Measurements from ENCODE around the gene ANKRD22. TPM values are rescaled to one million over a fixed set of nuclear protein-coding genes. Genes with fewer than 3 reads are reported as not detected.

Gene ANKRD22
- total and polyA plus RNA-seq, 2 of the 8 experiments (the other 6 are each of a cell fraction or from before 2014, with no cell fraction given): 0.68 TPM; not detected in 1

DNA sequence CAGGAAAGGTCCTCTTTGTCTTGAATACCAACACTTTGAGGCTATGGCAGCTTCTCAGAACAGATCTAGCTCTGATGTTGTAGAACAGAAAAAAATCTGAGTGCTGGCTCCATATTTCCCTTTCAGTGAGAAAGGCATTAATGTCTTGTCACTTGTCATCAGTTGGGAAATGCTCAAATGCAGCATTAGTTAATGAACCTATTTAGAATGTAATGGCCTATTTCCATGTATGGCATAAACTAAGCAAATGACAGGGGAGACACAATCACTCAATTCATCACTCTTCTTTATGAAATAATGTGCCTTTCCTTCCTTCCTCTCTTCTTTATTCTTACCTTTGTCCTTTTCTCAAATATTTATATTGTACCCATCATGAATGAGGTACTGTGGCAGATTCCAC lies 23.4 kb upstream of the ANKRD22 start:
- no peak overlapping the region for H3K9ac ChIP-seq (replicated peaks in 1 of 4; ENCODE audit: extremely low read depth in 1 of 4, low read depth in 3 of 4, low read length in 3 of 4)
- no peaks in the 10 kb centered on the region for H3K79me1 ChIP-seq (ENCODE audit: low read depth, low read length)
- no peak overlapping the region for H3K4me3 ChIP-seq (ENCODE audit: extremely low read depth in 1 of 4, insufficient read depth in 2 of 4, low read depth in 3 of 4, low read length in 4 of 4)
- DNase-seq (ENCODE audit: low read depth in 1 of 2, low spot score in 2 of 2) (no peak), FAIRE-seq (no peak)
- POLR2A ChIA-PET (ENCODE audit: partially characterized antibody): no interaction called here
- no peak overlapping the region for H2BK5ac ChIP-seq (ENCODE audit: low read depth, low read length)
- no peak overlapping the region for H2BK15ac ChIP-seq (ENCODE audit: low read length)
- H2AK5ac ChIP-seq (ENCODE audit: low read depth, low read length): no peak overlapping the region
- no peak overlapping the region for H2BK12ac ChIP-seq (ENCODE audit: low read depth, low read length)
- peaks cover 0 to 6% (median 2%) of the 10 kb centered on the region in 4 experiments; a peak in 3 of 7 replicates for H3K4me1 ChIP-seq (replicated peaks in 1 of 4; ENCODE audit: control insufficient read depth in 3 of 4, insufficient read depth in 4 of 4, low read length in 3 of 4)
- no peaks in the 10 kb centered on the region for H3K9me3 ChIP-seq (ENCODE audit: insufficient read depth in 2 of 2, low read depth in 1 of 2, low read length in 1 of 2)
- H4K8ac ChIP-seq (ENCODE audit: extremely low read depth, insufficient read depth, low read length): no peak overlapping the region
- H4K91ac ChIP-seq (replicated peaks; ENCODE audit: insufficient read length, low read length): no peak overlapping the region
- H2AFZ ChIP-seq (ENCODE audit: low read length): no peak overlapping the region
- no peak overlapping the region for H2BK120ac ChIP-seq (replicated peaks; ENCODE audit: low read depth, low read length)
- H3K23ac ChIP-seq (ENCODE audit: insufficient read length): no peak overlapping the region
- no peaks in the 10 kb centered on the region for H3K36me3 ChIP-seq (ENCODE audit: control insufficient read depth in 2 of 4, insufficient read depth in 4 of 4, low read length in 3 of 4)
- no peak overlapping the region for H3K27ac ChIP-seq (ENCODE audit: low read depth, low read length)
- H2BK20ac ChIP-seq (ENCODE audit: low read length): no peak overlapping the region
- H3K23me2 ChIP-seq (ENCODE audit: low read depth, low read length): peaks cover 3% of the 10 kb centered on the region; the same call in 1 of the 2 replicates
- peaks cover 0 to 3% (median 1%) of the 10 kb centered on the region in 4 experiments; a peak in 1 of 7 replicates for H3K27me3 ChIP-seq (replicated peaks in 1 of 4; ENCODE audit: control insufficient read depth in 3 of 4, extremely low read depth in 1 of 4, insufficient read depth in 3 of 4, low read length in 3 of 4)
- H4K5ac ChIP-seq (ENCODE audit: insufficient read length, low read depth, low read length): no peak overlapping the region
- H3K4me2 ChIP-seq (ENCODE audit: insufficient read depth in 1 of 2, low read depth in 2 of 2, low read length in 2 of 2): no peak overlapping the region
- H3K18ac ChIP-seq (ENCODE audit: extremely low read depth, low read length): no peak overlapping the region
- CTCF ChIA-PET (ENCODE audit: partially characterized antibody): interaction anchor here (0.9 to 1.4 kb wide), 2 partner anchors 22 to 59 kb away, joined by 3 to 5 read pairs; no protein-coding TSS in a partner anchor
- H3K79me2 ChIP-seq (ENCODE audit: control insufficient read depth in 1 of 2, insufficient read depth in 2 of 2, low read length in 2 of 2): no peaks in the 10 kb centered on the region
- H3K4ac ChIP-seq (replicated peaks; ENCODE audit: insufficient read length, low read depth, low read length): no peak overlapping the region
- no peaks in the 10 kb centered on the region for H4K20me1 ChIP-seq (replicated peaks in 1 of 2; ENCODE audit: control insufficient read depth in 1 of 2, insufficient read depth in 2 of 2, low read length in 2 of 2)
- H3K14ac ChIP-seq (ENCODE audit: insufficient read length): no peak overlapping the region
- H3K56ac ChIP-seq (replicated peaks; ENCODE audit: insufficient read length, low read depth, low read length): no peak overlapping the region
- TF ChIP-seq RBBP5 (IDR thresholded peaks at IDR 0.05; ENCODE audit: borderline replicate concordance, low read depth, low read length) (no peak), CEBPB (IDR thresholded peaks at IDR 0.05; ENCODE audit: low read depth, low read length) (no peak), BACH1 (IDR thresholded peaks at IDR 0.05; ENCODE audit: low read length) (no peak), EZH2 (IDR thresholded peaks at IDR 0.05; ENCODE audit: low read depth, low read length, severe bottlenecking) (no peak), HDAC6 (IDR thresholded peaks at IDR 0.05; ENCODE audit: low read depth, low read length) (no peak), EGR1 (IDR thresholded peaks at IDR 0.05; ENCODE audit: borderline replicate concordance, low read depth, low read length) (no peak)
